ENCODE measurements around the gene TRPV5. TPM values are rescaled to one million over a fixed set of nuclear protein-coding genes. Genes with fewer than 3 reads are reported as not detected.

TRPV5 gene
- total and polyA plus RNA-seq, 4 donors: under 0.01 to 0.23 TPM; not detected in 2

DNA sequence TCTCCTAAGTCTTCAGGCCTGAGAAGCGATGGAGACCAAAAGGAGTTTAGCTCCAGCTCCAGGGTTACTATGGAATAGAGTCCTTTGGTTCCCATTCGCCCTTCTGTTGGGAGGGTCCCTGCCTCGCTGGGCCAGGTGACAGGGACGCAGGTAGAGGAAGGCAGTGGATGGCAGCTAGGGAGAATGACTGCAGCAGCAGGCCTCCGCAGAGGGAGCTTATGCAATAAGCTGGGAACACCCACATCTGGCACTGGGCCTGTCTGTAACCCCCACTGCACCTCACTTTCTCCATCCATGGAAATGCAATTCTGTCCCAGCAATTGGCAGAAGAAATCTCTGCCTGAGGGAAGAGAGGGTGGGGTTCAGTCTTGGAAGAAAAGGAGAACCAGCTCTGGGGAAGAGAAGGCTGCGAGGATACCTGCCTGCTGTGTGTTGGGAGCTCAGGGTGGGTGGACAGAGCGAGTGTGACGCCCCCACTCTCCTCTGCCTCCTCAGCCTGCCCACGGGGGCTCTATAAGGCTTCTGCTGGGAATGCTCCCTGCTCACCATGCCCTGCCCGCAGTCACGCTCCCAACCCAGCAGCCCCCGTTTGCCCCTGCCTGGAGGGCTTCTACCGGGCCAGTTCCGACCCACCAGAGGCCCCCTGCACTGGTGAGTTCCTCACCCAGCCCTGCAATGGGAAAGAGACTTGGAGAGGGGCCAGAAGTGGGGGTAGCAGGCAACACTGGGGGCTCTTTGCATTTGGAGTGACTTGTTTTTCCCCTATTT lies 68.4 kb downstream of the TRPV5 start:
- Histone ChIP-seq H3K9me3 (ENCODE audit: control insufficient read depth in 4 of 4, low read length in 3 of 4) (no peaks in the 10 kb centered on the region), H3K27me3 (ENCODE audit: control insufficient read depth in 4 of 4, insufficient read depth in 4 of 4, low read length in 3 of 4) (no peaks in the 10 kb centered on the region), H3K4me1 (ENCODE audit: control insufficient read depth in 4 of 4, insufficient read depth in 4 of 4, low read length in 3 of 4) (no peaks in the 10 kb centered on the region), H3K27ac (ENCODE audit: low read depth in 1 of 2, low read length in 2 of 2) (no peak overlapping the region), H3K4me3 (ENCODE audit: low read depth in 1 of 3, low read length in 3 of 3) (no peak overlapping the region), H3K36me3 (ENCODE audit: control insufficient read depth in 4 of 4, insufficient read depth in 3 of 4, low read depth in 1 of 4, low read length in 3 of 4) (peaks cover 0 to 2% (median 0%) of the 10 kb centered on the region in 4 donors), H3K9ac (ENCODE audit: low read depth in 1 of 2, low read length in 2 of 2) (no peak overlapping the region)
- TF ChIP-seq YY1 (IDR thresholded peaks at IDR 0.05) (no peak), RAD21 (IDR thresholded peaks at IDR 0.05) (no peak), EGR1 (IDR thresholded peaks at IDR 0.05; ENCODE audit: low read depth in 2 of 2) (no peak)
- peak; percentile 27 for DNase-seq (ENCODE audit: low spot score)
- 78% methylated on average over 14 of the region's 14 CpGs for WGBS

DNA sequence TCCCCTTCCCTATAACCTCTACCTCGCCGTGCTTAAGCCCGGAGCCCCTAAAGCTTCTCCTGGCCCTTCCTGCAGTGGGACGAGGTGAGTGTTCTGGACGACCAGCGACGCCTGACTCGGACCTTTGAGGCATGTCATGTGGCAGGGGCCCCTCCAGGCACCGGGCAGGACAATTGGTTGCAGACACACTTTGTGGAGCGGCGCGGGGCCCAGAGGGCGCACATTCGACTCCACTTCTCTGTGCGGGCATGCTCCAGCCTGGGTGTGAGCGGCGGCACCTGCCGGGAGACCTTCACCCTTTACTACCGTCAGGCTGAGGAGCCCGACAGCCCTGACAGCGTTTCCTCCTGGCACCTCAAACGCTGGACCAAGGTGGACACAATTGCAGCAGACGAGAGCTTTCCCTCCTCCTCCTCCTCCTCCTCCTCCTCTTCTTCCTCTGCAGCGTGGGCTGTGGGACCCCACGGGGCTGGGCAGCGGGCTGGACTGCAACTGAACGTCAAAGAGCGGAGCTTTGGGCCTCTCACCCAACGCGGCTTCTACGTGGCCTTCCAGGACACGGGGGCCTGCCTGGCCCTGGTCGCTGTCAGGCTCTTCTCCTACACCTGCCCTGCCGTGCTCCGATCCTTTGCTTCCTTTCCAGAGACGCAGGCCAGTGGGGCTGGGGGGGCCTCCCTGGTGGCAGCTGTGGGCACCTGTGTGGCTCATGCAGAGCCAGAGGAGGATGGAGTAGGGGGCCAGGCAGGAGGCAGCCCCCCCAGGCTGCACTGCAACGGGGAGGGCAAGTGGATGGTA lies 69.5 kb downstream of the TRPV5 start:
- peak; percentile 29 for DNase-seq (ENCODE audit: low spot score)
- no peak overlapping the region for H3K27ac ChIP-seq (ENCODE audit: low read depth in 1 of 2, low read length in 2 of 2)
- no peaks in the 10 kb centered on the region for H3K27me3 ChIP-seq (ENCODE audit: control insufficient read depth in 4 of 4, insufficient read depth in 4 of 4, low read length in 3 of 4)
- no peak overlapping the region for H3K4me3 ChIP-seq (ENCODE audit: low read depth in 1 of 3, low read length in 3 of 3)
- no peak overlapping the region for H3K9ac ChIP-seq (ENCODE audit: low read depth in 1 of 2, low read length in 2 of 2)
- H3K4me1 ChIP-seq (ENCODE audit: control insufficient read depth in 4 of 4, insufficient read depth in 4 of 4, low read length in 3 of 4): no peaks in the 10 kb centered on the region
- TF ChIP-seq GABPA (IDR thresholded peaks at IDR 0.05 in 1 of 2, conservative IDR thresholded peaks at IDR 0.05 in 1 of 2) (no peak), FOXA2 (IDR thresholded peaks at IDR 0.05) (no peak), SP1 (IDR thresholded peaks at IDR 0.05) (no peak), RAD21 (IDR thresholded peaks at IDR 0.05) (no peak), NR2F2 (IDR thresholded peaks at IDR 0.05) (no peak), EGR1 (IDR thresholded peaks at IDR 0.05; ENCODE audit: low read depth in 2 of 2) (no peak), TAF1 (conservative IDR thresholded peaks at IDR 0.05) (no peak), HNF4G (IDR thresholded peaks at IDR 0.05) (no peak), RXRA (IDR thresholded peaks at IDR 0.05) (no peak), JUND (IDR thresholded peaks at IDR 0.05) (no peak), FOXA1 (IDR thresholded peaks at IDR 0.05) (no peak), YY1 (IDR thresholded peaks at IDR 0.05) (no peak), HNF4A (conservative IDR thresholded peaks at IDR 0.05) (no peak)
- TF ChIP-seq, protein P1, sequence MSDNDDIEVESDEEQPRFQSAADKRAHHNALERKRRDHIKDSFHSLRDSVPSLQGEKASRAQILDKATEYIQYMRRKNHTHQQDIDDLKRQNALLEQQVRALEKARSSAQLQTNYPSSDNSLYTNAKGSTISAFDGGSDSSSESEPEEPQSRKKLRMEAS (IDR thresholded peaks at IDR 0.05): no peak
- TF ChIP-seq, protein P2, sequence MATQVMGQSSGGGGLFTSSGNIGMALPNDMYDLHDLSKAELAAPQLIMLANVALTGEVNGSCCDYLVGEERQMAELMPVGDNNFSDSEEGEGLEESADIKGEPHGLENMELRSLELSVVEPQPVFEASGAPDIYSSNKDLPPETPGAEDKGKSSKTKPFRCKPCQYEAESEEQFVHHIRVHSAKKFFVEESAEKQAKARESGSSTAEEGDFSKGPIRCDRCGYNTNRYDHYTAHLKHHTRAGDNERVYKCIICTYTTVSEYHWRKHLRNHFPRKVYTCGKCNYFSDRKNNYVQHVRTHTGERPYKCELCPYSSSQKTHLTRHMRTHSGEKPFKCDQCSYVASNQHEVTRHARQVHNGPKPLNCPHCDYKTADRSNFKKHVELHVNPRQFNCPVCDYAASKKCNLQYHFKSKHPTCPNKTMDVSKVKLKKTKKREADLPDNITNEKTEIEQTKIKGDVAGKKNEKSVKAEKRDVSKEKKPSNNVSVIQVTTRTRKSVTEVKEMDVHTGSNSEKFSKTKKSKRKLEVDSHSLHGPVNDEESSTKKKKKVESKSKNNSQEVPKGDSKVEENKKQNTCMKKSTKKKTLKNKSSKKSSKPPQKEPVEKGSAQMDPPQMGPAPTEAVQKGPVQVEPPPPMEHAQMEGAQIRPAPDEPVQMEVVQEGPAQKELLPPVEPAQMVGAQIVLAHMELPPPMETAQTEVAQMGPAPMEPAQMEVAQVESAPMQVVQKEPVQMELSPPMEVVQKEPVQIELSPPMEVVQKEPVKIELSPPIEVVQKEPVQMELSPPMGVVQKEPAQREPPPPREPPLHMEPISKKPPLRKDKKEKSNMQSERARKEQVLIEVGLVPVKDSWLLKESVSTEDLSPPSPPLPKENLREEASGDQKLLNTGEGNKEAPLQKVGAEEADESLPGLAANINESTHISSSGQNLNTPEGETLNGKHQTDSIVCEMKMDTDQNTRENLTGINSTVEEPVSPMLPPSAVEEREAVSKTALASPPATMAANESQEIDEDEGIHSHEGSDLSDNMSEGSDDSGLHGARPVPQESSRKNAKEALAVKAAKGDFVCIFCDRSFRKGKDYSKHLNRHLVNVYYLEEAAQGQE (IDR thresholded peaks at IDR 0.05): no peak
- TF ChIP-seq, protein P3, sequence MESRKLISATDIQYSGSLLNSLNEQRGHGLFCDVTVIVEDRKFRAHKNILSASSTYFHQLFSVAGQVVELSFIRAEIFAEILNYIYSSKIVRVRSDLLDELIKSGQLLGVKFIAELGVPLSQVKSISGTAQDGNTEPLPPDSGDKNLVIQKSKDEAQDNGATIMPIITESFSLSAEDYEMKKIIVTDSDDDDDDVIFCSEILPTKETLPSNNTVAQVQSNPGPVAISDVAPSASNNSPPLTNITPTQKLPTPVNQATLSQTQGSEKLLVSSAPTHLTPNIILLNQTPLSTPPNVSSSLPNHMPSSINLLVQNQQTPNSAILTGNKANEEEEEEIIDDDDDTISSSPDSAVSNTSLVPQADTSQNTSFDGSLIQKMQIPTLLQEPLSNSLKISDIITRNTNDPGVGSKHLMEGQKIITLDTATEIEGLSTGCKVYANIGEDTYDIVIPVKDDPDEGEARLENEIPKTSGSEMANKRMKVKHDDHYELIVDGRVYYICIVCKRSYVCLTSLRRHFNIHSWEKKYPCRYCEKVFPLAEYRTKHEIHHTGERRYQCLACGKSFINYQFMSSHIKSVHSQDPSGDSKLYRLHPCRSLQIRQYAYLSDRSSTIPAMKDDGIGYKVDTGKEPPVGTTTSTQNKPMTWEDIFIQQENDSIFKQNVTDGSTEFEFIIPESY (IDR thresholded peaks at IDR 0.05): no peak
- TF ChIP-seq, protein P4, sequence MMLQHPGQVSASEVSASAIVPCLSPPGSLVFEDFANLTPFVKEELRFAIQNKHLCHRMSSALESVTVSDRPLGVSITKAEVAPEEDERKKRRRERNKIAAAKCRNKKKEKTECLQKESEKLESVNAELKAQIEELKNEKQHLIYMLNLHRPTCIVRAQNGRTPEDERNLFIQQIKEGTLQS (IDR thresholded peaks at IDR 0.05): no peak
- TF ChIP-seq, protein P5, sequence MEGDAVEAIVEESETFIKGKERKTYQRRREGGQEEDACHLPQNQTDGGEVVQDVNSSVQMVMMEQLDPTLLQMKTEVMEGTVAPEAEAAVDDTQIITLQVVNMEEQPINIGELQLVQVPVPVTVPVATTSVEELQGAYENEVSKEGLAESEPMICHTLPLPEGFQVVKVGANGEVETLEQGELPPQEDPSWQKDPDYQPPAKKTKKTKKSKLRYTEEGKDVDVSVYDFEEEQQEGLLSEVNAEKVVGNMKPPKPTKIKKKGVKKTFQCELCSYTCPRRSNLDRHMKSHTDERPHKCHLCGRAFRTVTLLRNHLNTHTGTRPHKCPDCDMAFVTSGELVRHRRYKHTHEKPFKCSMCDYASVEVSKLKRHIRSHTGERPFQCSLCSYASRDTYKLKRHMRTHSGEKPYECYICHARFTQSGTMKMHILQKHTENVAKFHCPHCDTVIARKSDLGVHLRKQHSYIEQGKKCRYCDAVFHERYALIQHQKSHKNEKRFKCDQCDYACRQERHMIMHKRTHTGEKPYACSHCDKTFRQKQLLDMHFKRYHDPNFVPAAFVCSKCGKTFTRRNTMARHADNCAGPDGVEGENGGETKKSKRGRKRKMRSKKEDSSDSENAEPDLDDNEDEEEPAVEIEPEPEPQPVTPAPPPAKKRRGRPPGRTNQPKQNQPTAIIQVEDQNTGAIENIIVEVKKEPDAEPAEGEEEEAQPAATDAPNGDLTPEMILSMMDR (IDR thresholded peaks at IDR 0.05; ENCODE audit: low read depth, low read length, missing input control): no peak
- no peaks in the 10 kb centered on the region for H3K9me3 ChIP-seq (ENCODE audit: control insufficient read depth in 4 of 4, low read length in 3 of 4)
- 92% methylated on average over 37 of the region's 37 CpGs for WGBS
- H3K36me3 ChIP-seq (ENCODE audit: control insufficient read depth in 4 of 4, insufficient read depth in 3 of 4, low read depth in 1 of 4, low read length in 3 of 4): peaks cover 0 to 2% (median 0%) of the 10 kb centered on the region in 4 donors

All from liver (tissue), 9 donors.